22Rv1 (cell line): Measurements from ENCODE around the gene SMYD2.

Experiments used
- H3K27ac ChIP-seq: fragments of 450-650 bp; 2 replicates; pipeline ENCODE4 v1.5.1; 2017
- CTCF ChIP-seq: fragments of 450-650 bp; IDR thresholded peaks from 2 replicates; pipeline ENCODE4 v1.5.1; 2017; ENCODE audit warnings: mild to moderate bottlenecking
- ZFX ChIP-seq: fragments of 450-650 bp; IDR thresholded peaks from 2 replicates; pipeline ENCODE4 v1.6.1; 2017; ENCODE audit warnings: antibody characterized with exemption, borderline replicate concordance

SMYD2 gene

GRCh38 chr1:214295934-214296333 is 15.0 kb downstream of the SMYD2 start:
- no peak overlapping the region for H3K27ac ChIP-seq
- TF ChIP-seq CTCF = no peak
- no peak for TF ChIP-seq ZFX

- H3K27ac ChIP-seq = no peak overlapping the region
- no peak for TF ChIP-seq CTCF
- TF ChIP-seq ZFX = no peak
Measured at GRCh38 chr1:214296860-214297745, 16.1 kb downstream of the SMYD2 start.

GRCh38 chr1:214300149-214300780 is 19.3 kb downstream of the SMYD2 start:
- TF ChIP-seq CTCF = no peak
- TF ChIP-seq ZFX = no peak

GRCh38 chr1:214301526-214301925 is 20.6 kb downstream of the SMYD2 start:
- H3K27ac ChIP-seq = no peak overlapping the region
- TF ChIP-seq CTCF (no peak), ZFX (no peak)

More at GRCh38 chr1:214300149-214300780, 19.3 kb downstream of the SMYD2 start:
- no peak overlapping the region for H3K27ac ChIP-seq

- TF ChIP-seq CTCF (no peak), ZFX (no peak)
Measured at GRCh38 chr1:214303141-214303930, 22.4 kb downstream of the SMYD2 start.

GRCh38 chr1:214305164-214305751 is 24.3 kb downstream of the SMYD2 start:
- TF ChIP-seq CTCF = no peak
- no peak for TF ChIP-seq ZFX
- no peak overlapping the region for H3K27ac ChIP-seq

More at GRCh38 chr1:214303141-214303930, 22.4 kb downstream of the SMYD2 start:
- no peak overlapping the region for H3K27ac ChIP-seq
